KBM-7 (cell line): ENCODE data around the gene ITGB8.

Source experiments
- DNase-seq: peaks from one replicate; pipeline ENCODE4 v3.0.0-alpha.2; 2015
- in situ Hi-C: fragments of 300-500 bp; cut with MboI; formaldehyde crosslinking; loops from 2 replicates; pipeline ENCODE4 v1.14.3; 2020; ENCODE audit warnings: low sequenced_read_pairs, low pct_unique_long_range_greater_than_20kb, mixed read lengths

ITGB8 gene

GRCh38 chr7:20403331-20403730, 72.6 kb downstream of the ITGB8 start:
- in situ Hi-C loops, result no loop called here
- no peak for DNase-seq

- no peak for DNase-seq
- in situ Hi-C loops, result no loop called here
Measured at GRCh38 chr7:20404320-20404719, 73.6 kb downstream of the ITGB8 start.

- no peak for DNase-seq
- in situ Hi-C loops, result no loop called here
Measured at GRCh38 chr7:20407585-20408466, 77.1 kb downstream of the ITGB8 start.

DNA sequence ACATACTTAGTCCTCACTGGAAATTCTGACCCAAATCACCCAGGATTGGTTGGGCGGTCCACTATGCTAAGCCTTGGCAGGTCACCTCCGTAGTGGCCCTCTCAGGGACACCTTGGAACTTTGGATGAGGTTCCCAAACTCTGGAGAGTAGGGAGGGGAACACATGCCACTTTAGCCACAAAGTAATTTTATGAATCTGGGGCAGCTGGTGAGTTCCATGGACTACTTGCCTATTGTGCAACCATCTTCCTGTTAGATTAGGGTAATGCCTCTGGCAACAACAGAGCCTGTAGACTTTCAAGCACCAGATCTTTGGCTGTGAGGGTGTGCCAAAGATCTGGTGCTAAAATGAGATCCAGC, 77.7 kb downstream of the ITGB8 start:
- no peak for DNase-seq
- in situ Hi-C loops, result no loop called here

GRCh38 chr7:20409961-20410360, 79.3 kb downstream of the ITGB8 start:
- no peak for DNase-seq
- in situ Hi-C loops, result no loop called here

DNA sequence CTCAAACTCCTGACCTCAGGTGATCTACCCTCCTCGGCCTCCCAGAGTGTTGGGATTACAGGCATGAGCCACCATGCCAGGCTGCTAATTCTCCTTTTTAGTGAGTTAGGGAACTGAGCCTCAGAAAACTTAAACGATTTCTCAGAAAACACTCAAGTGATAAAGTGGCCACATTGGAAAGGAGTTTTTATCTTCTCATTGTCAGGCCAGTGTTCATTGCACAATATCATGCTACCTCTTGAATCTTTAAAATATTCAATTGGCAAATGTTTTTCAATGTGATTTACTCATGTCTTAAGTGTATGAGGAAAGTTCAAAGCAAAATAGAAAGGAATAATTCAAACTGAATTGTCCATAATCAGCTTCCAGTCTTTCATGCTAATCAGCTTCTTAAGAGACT, 80.7 kb downstream of the ITGB8 start:
- in situ Hi-C loops, result no loop called here
- no peak for DNase-seq

DNA sequence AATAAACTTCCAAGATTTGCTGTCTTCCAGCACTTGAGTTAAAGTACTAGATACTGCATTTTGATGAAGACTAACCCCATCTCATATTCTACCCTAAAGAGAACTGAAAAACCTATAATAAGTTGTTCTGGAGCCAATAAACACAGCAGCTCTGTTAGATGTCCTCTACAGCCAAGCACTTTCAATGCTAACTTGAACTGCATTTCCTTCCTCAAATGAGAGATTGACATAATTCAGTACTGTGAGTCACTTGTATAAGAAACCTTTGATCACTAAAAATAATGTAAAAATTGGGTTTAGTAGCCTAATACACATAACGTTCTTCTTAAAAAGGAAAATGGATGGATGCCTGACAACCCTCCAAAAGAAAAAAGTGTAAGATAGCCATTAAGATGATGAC, 81.3 kb downstream of the ITGB8 start:
- in situ Hi-C loops, result no loop called here
- no peak for DNase-seq

DNA sequence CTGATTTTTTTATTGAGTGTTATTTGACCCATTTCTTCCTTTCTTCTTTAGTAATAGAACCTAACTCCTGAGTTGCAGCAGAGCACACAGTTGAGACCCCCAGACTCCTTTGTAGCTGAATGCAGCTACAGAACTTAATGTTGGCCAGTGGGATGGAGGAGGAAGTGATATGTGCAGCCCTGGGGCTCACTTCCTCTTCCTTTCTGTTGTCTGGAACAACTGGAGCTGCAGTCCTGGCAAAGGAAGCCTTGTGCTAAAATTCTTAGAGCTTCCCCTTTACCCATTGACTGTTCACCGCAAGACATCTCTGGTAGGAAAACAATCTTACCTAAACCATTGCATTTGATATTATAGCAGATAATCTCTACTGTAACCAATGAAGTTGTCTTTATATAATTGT, 86.6 kb downstream of the ITGB8 start:
- DNase-seq, result peak; percentile 75
- in situ Hi-C loops, result no loop called here

GRCh38 chr7:20417675-20418382, 87.1 kb downstream of the ITGB8 start:
- in situ Hi-C loops, result no loop called here
- DNase-seq, result no peak

DNA sequence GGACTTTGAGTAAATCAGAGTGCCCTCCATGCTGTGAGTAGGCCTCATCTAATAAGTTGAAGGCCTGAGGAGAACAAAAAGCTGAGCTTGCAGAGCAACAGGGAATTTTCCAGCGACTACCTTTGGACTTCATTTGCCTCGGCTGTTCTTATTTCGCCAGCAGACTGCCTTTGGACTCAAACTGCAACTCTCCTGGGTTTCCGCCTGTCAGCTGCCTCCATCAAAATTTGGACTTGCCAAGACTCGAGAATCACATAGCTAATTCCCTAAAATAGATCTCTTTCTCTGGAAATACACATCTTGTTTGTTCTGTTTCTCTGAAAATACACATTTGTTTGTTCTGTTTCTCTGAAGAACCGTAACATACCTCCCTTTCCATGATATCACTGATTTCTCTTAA, 93.8 kb downstream of the ITGB8 start:
- no peak for DNase-seq

GRCh38 chr7:20430664-20431063, 100.0 kb downstream of the ITGB8 start:
- DNase-seq, result no peak
- in situ Hi-C loops, result no loop called here

More for the DNA sequence above, 93.8 kb downstream of the ITGB8 start:
- in situ Hi-C loops, result no loop called here

DNA sequence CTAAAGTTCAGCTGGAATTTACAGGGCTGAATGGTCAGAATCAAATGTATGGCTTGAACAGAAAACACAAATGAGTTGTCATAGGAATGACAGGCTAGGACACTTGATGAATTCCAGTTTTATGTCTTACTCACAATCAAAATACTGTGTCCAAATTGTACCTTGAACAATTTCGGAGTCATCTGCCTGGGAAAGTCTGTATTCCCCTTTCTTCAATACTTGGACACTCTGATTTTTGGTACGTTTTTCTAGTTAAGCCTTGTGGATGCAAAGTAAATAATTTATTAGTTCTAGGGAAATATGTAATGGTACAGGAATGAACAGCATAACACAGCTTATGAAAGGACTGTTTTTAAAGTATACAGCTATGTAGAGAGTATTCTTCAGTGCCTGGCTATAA, 100.4 kb downstream of the ITGB8 start:
- DNase-seq, result no peak
- in situ Hi-C loops, result no loop called here

GRCh38 chr7:20432071-20432470, 101.4 kb downstream of the ITGB8 start:
- no peak for DNase-seq
- in situ Hi-C loops, result no loop called here

- in situ Hi-C loops, result no loop called here
- DNase-seq, result no peak
Measured at GRCh38 chr7:20435305-20435704, 104.6 kb downstream of the ITGB8 start.

GRCh38 chr7:20438248-20438647, 107.5 kb downstream of the ITGB8 start:
- in situ Hi-C loops, result no loop called here
- no peak for DNase-seq

DNA sequence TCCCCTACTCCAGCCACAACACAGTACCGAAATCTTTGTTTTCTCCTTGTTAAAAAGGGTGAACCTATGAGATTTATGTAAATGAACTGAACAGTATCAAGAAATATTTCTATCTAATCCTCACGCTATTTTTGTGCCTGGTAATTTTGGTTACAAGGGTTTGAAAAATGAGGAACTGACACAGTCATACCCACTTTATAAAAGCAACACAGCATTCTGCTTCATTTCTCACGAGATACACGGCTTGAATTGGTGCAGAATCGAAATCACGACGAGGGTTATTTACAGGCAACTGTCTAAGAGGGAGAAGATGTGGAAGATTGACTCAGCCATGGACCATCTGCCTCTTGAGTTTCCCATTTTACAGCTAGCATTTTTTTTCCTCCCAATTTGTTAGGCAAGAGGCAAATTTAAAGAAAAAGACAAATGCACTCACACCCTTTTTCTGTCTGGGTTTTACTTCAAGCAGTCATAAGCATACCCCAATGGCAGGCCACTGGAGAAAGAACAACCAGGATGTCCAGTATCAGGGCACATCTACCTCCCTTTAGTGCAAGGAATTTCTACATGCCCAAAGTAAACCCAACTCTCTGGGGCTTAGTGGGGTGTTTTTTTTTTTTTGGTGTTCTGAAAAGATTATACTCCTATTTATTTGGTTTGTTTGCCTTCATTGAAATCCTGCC, 108.1 kb downstream of the ITGB8 start:
- in situ Hi-C loops, result no loop called here
- peak; percentile 58 for DNase-seq

GRCh38 chr7:20439416-20440185, 108.9 kb downstream of the ITGB8 start:
- DNase-seq, result no peak
- in situ Hi-C loops, result no loop called here

- in situ Hi-C loops, result no loop called here
- peak; percentile 56 for DNase-seq
Measured at GRCh38 chr7:20440472-20441105, 109.9 kb downstream of the ITGB8 start.

DNA sequence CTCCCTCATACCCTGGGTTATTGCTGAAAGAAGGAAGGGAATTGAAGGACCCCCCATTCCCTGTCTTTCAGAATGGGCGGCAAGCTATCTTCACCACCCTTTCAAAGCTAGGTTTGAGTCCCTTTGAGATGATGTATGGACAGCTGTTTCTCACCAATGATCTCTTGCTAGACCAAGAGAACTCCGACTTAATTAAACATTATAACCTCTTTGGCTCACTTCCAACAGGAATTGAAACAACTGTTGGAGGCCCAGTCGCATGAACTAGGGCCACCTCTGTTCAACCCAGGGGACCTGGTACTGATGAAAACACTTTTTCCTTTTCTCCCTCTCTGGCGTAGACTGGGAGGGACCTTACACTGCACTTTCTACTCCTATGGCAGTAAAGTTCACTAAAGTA, 110.6 kb downstream of the ITGB8 start:
- in situ Hi-C loops, result no loop called here
- DNase-seq, result no peak
